ENCODE results near the gene TMEM163.
"Not testable (repeated sequence)": the region's sequence is repeated elsewhere in the genome, so short reads cannot be mapped to it uniquely, and the experiment has no call there.

The TMEM163 gene

DNA sequence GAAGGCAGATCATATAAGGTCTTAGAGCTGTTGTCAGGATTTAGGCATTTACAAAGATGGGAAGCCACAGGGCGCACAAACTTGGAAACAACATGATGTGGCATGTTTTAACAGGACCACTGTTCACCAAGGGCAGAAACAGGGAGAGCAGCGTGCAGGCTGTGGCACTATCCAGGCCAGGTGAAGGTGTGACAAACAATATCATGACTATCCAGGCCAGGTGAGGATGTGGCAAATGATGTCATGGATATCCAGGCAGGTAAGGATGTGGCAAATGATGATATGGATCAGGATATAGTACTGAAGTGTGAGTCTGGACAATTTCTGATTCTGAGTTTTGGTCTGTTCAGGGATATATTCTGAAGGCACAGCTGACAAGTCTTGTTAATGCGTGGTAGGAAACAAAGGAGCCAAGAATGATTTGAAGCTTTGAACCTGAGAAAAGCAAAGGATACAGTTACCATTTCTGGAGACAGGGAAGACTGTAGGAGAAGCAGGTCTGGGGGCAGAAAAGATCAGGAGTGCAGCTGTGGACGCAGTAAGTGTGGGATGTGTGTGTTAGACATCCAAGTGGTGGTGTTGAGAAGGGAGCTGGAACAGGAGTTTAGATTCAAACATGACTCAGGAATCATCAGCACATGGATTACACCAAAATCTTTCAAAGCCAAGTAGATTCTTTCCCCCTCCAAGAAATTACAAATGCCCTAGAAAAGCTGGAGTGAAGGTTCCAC is 205.9 kb downstream of the TMEM163 start:
- no peak for DNase-seq

DNA sequence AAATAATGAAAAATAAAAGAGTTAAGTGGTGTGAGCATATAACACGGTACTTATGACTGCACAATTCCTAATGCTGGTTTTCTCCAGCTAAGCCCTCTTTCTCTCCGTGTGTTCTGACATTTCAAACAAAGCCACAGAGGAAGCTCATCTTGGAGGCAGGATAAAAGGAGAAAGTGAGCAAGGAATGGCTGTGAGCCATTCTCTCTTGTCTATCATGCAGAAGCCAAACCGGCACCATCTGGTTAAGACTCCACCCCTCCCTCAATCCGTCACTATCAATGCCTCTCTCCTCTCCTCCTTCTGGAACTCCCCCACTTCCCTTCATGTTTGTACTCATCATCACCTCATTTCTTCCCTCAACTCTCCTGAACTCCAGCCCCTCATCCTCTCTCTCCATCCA is 210.4 kb downstream of the TMEM163 start:
- DNase-seq: no peak

DNA sequence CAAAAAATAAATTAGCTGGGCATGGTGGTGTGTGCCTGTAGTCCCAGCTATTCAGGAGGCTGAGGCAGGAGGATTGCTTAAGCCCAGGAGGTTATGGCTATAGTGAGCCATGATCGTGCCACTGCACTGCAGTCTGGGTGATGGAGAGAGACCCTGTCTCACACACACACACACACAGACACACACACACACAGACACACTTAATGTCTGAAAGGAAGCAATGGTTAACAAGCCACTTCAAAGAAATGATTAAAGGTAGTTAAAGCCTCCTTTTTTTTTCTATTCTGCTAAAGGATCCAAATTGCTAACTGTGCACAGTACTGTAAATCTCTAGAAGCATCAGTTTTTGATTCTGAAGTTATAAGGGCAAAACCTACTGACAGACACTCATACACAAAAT is 211.1 kb downstream of the TMEM163 start:
- no peak for DNase-seq

DNA sequence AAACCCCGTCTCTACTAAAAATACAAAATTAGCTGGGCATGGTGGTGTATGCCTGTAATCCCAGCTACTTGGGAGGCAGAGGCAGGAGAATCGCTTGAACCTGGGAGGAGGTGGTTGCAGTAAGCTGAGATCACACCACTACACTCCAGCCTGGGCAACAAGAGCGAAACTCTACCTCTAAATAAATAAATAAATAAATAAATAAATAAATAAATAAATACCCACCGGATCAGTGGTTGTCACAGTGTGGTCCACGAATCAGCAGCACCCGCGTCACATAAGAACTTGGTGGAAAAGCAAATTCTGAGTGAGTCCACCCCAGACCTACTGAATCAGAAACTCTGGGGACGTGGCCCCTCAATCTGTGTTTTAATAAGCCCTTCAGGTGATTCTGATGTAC is 211.6 kb downstream of the TMEM163 start:
- DNase-seq: not testable (repeated sequence)

DNA sequence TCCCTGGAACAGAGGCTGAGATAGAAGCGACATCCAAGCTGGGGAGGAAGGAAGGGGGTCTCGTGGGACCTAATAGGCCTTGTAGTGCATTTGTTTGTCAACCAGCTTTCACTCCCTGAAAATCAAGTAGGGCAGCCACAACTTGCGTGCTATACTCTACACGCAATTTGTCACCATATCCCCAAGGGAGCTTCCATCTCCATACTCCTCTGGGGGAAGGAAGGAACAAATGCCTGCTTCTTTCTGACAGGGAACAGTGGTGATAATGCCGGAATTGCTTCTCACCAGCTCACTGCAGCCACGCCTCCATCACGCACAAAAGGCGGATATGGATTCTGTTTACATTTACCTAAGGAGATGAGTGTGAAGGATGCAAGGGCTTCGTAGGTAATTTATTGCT is 213.4 kb downstream of the TMEM163 start:
- no peak for DNase-seq

DNA sequence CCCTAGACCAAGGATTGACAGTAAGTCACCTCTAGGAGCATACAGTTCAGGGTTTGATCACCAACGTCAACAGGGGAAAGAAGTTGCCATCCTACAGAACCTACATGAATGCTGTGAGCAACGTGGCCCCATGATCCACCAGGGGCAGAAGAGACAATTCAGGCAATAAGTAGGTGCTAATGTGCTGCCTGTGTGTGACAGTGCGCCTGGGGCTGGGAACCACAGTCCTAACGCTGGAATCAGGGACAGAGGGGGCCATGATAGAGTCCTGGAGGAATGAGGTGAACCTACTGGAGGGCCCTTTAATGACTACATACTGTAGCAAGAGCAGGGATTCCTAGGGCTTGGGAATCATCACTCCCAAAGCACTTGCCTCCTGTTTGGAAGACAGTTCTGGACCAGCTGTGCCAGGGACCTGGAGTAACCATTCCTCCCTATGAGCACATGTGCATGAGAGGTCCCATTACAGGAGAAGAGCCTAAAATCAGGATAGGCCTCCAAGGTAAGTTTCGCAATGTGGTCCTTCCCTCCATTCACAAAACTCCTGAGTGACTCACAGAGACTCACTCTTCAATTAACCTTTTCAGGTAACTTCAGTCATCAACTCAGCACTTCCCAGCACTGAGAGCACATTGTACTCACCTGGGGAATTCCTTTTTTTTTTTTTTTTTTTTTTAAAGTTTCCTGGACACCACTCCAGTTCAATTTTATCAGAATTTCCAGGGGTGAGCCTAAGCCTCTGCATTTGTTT is 214.0 kb downstream of the TMEM163 start:
- DNase-seq: no peak

DNA sequence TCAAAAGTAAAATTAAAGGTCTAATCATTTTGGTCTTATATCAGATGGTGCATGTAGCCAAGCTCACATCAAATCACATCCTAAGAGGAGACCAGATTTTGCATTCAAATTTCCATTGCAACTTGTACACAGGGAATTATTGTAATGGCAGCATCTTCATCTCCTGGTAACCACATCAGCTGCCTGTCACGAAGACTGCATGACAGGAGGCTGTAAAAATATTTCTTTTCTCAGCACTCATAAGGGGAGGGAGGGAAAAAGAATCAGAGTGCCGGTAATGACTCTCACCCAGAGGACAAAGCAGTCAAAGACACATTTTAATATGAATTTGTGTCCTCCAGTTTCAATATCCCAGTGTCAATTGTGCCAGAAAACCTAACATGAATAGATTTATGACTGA is 216.7 kb downstream of the TMEM163 start:
- DNase-seq: no peak

DNA sequence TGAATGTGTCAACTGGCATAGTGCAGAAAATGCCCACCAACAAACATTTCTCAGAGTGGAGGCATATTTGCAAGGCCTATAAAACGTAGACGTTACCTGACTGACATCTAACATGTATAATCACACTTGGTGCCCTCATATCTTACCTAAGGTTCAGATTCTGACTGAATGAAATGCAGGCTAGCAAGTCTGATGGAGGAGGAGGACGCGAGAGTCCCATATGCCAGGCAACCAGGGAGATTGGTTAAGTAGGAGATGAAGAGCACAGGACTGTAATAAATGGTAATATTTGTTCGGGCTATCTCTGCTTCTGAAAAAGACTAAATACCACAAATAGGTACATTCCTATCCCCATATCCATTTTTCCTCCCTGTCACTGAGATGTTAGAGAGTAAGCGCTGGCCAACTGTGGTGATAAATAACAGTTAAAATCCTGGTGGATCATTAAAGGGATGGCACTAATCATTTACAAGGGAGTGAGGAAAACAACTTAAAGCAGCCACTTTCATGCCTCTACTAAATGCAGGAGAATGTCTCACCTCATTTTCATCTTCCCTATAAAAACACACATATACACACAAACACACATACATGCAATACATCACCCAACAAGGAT is 217.2 kb downstream of the TMEM163 start:
- DNase-seq: no peak

DNA sequence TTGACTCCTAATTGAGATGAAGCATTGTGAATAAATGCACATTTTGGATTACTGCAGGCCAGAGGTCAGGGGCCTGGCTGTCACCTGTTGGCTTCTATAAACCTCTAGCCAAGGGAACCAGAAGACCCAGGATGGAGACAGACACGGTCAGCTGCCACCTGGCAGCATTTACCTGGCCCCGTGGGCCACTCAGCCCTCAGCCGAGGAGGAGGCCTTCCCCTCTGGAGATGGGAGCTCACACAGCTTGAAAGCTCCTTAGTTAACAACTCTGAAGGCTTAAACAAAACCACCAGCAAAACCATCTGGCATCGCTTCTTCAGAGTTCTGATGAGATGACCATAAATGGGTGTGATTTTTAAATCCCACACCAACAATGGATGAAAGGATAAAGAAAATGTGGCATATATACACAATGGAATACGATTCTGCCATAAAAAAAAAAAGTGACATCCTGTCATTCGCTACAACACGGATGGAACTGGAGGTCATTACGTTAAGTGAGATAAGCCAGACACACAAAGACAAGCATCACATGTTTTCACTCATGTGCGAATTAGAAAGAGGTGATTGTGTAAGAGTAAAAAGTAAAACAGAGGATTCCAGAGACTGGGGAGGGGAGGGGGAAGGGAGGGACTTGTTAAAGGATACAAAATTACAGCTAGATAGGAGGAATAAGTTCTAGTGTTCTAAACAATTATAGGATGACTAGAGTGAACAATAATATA is 218.4 kb downstream of the TMEM163 start:
- DNase-seq: no peak

DNA sequence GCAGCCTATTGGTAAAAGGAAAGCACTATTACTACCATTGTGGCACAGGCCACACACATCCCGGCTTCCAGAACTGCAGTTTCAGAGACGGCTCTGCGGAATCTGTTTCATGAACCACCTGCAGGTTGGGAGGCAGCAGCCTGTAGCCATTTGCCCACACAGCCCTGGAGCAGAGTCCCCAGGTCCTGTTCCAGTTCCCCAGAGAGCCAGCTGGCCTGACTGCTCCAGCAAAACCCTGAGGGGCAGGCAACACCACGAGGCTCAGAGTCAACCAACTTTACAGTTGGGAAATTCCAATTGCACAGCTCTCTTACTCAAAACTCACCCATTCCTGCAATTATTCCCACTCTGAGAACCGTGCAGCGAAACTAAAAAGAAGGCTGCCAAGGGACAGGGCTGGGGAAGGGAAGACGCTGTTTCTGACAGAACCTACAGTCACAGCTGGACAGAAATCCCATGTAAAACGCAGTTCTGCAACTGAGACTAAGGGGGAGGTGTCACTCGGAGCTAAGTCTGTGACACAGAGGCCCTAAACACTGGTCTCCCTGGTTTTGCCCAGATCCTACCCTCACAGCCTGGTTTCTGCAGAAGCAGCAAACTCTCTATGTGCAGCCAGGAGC is 219.4 kb downstream of the TMEM163 start:
- DNase-seq: no peak

DNA sequence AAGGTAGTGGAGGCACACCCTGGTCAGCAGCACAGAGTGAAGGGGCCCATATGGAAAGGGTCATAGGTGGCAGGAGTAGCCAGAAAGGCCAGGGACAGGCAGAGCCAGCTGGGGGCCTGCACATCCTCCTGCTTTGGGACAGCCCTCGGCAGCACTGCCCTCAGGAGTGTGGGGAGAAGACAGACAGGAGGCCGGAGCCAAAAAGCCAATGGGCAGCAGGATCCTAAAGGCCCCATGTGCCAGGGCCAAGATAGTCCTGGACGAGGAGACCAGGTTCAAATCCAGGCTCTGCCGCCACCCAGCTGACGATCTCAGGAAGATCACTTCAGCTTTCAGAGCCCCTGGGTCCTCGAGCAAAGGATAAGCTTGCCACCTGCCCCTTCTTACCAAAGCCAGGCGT is 220.1 kb downstream of the TMEM163 start:
- no peak for DNase-seq

DNA sequence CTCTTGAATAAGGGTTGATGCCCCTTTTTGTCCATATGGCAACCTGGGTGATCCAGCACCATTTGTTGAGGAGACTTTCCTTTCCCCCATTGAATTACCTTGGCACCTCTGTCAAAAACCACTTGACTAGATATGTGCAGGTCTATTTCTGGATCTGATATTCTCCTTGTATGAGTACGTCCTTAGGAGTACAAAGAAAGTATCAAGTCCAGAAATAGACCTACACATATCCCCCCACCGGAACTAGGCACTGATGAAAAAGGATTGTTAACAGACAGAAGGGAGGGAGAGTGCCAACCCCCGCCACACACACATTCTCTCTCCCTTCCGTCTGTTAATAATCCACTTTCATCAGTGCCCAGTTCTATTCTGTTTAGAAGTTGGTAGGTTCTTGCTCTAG is 225.0 kb downstream of the TMEM163 start:
- DNase-seq: no peak

DNA sequence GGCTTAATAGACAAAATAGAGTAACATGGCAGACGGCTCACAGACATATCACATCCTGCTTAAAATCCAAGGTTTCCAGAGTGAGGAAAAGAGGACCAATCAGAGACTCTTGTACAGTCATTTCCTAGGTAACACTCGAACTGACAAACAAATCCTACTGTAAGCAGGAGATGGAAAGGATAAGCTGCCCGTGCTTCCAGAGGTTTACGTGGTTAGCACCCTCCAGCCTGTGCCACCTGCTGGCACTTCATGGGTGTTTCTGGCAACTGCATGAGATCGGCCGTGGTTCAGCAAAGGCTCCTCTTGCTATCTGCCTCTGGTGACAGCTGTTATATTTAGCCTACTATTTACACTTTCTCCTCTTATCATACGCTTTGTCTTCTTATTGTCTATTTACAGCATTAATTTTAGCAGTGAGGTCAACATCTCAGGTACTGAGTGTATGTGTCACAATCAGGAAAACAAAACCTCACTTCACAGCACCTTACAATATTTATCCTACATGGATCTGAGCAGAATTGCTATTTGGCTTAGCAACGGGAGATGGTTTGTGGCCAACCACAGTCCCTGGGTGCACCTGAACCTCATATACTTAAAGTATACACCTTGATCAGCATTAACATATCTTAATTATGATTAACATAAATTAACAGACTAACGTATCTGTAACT is 226.9 kb downstream of the TMEM163 start:
- no peak for DNase-seq

DNA sequence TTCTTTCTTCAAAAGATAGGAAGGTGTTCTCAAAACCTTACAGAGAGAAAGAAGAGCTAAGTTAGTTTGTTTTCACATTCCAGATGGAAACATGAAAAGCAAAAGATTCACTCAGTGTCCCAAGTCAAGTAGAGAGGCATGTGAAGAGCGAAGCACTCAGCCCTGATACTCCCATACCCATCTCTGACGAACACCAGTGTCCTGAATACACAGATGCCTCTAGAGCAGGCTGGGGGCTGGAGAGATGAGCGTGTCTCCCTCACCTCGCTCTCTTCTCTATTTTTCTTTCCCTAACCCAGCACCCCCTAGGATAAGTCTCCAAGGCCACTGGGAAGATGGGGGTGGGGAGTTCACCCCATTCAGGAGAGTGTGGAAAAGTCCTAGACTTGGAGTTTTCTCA is 227.8 kb downstream of the TMEM163 start:
- no peak for DNase-seq

DNA sequence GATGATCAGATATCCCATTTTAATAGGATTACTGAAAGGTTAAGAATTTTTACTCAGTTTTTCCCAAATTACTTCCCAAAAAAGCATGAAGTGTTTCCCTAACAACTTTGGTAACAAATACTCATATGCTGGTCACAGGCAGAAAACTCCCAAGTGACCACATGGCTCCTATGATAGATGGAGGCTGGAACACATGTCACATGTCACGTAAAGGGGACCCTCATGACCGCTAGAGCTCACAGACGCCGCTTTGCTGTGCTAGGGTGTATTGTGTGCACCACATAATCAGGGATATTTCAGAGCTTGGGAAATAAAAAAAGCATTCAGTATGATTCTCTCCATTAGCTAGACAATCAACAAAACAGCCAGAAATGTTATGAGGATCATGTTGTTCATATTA is 228.2 kb downstream of the TMEM163 start:
- DNase-seq: no peak

DNA sequence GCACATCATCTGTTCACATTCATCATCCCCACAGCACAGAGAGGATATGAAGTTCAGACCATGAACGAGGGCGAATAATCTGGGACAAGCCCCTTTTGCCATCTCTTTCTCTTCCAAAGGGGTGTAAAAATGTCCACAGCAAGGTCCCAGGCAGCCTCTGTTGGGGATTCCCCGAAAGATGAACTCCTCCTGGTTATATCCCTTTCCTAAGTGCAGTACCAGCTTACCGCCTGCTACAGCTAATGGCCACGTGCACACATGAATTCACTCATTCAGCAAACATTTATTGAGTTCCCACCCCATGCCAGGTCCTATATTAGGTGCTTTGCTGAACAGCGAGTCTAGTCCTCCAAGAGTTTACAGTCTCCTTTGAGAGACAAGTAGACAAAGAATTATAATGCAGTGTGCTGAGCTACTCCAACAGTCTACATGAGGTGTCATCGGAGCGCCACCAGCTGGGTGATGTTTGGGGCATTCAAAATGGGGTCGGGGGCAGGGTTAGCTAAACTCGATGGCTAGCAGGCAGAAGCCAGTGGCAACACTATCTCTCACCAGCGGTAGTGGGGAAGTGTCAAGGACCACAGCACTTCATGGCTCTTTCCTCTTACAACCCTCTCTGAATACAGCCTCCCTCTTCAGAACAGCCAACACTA is 228.9 kb downstream of the TMEM163 start:
- DNase-seq: no peak

DNA sequence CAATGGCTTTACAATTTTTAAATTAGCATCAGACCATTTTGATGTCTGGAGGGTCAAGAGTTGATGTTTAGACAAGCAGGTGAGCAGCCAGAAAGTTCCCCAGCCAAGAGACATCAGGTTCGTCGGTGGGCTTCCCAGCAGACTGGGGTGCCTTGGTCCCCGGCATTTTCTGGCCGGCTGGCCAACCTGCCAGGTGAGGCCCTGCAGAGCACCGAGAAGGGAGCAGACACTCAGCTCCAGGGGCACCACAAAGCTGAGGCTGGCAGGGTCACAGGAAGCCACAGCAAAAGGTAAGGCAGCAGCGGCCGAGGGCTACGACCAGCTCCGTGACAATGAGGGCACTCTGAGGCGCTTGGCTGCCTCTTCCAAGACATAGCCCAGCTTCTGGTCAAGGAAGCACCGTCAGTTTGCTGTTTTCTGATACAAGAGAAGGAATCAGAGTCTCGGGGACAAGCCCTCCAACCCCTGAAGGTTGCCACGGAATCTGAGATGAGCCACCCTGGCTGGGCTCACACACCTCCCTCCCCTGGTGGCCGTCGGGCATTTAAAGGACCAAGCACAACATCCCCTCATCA is 235.9 kb downstream of the TMEM163 start:
- DNase-seq: no peak

DNA sequence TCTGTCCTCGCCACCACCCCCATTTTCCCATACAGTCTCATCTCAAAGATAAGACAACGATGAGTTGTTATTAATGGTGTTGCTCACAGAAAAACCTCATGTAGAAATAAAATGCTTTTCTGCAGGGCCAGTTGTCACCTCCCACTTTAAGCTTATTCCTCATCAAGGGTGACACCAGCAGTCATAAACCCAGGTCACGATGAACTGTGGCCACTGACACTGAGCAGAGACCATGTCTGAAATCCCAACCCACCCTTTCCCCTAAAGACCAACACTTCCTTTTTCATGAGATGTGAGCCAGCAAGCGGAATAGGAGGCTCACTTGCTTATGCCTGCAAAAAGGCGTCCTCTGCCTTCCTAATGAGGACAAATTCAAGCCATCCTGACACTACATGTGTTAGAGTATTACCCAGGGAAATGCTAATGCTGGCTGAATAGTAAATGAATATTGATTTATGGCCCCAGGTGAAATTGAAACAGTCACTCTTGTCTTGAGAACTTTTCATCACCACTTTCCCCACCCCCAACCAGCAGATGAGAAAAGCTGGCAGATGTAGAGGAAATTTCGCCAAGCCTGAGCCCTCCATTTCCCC is 236.6 kb downstream of the TMEM163 start:
- DNase-seq: peak in 1 of 2 donors; percentile 19

DNA sequence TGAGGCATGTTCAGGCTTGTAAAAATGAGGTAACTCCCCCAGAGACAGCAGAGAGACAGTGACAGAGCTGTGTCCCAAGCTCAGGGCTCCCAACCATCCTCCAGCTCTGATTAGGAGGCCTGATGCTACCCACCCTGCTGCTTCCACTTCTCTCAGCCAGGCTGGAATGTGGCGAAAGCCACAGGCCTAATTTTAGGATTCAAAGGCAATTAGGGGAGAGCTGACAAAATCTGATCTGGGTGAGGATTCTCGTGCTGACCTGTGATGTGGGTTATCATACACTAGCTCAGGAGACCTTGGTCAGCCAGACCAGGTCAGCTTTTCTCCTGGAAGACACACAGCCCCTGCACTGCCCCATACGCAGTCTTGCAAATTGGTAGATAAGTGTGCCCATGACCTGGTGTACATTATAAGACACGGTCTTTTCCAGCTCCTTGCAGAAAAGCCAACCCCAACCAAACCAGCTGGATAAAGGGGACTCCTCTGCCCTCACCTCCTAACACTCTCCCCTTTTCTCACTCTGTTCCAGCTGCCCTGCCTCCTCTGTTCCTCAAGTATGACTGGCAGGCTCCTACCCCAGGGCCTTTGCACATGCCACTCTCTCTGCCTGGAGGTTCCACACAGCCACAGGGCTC is 239.0 kb downstream of the TMEM163 start:
- DNase-seq: no peak

DNA sequence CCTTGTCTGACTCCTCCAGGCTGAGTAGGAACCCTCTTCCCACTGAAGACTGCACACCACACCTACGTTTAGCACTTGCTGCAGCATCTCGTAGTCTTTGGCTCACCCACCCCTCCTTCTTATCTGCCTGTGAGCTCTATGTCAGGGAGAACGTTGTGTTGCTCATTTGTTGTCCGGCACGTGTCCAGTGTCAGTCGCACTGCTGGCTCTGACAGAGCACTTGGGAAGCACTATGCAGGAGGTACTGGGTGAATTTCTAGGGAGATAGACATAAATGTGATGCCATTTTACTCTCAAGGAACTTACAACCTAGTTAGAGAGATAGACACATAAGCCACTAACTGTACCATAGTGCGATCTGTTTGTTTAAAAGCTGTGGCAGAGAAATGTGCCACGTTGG is 241.8 kb downstream of the TMEM163 start:
- not testable (repeated sequence) for DNase-seq
